Measurements from ENCODE around the gene IL17C.

The IL17C gene

DNA sequence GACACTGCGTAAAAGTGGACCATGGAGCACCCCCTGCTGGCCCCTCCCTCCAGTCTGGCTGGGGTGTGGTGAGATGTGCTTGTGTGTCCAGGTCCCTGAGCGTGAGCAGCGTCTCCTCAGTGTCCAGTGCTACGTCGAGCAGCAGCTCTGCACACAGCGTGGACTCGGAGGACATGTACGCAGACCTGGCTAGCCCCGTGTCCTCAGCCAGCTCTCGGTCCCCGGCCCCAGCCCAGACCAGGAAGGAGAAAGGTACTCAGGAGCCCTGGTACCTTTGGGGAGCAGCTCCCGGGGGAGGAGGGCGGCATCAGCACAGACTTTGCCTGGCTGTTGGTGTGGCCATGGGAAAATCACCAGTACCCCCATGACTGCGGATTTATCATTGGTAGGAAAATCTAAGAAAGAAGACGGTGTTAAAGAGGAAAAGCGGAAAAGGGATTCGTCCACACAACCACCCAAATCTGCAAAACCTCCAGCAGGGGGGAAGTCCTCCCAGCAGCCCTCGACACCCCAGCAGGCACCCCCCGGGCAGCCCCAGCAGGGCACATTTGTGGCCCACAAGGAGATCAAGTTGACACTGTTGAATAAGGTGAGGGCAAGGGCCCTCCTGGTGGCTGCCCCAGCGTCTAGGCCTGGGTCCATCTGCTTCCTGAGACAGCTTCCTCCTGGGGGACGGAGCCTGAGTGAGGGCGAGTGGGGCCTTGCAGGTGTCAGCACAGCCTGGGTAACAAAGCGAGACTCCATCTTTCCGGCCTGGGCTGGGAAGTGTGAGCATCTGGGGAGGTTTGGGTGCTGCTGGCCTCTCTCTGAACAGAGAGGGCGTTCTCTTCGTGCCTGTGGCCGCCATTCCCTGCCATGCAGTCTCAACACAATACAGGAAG lies 10.6 kb upstream of the IL17C start:
- no peak for DNase-seq (ENCODE audit: low read depth in 2 of 2, low spot score in 1 of 2)

DNA sequence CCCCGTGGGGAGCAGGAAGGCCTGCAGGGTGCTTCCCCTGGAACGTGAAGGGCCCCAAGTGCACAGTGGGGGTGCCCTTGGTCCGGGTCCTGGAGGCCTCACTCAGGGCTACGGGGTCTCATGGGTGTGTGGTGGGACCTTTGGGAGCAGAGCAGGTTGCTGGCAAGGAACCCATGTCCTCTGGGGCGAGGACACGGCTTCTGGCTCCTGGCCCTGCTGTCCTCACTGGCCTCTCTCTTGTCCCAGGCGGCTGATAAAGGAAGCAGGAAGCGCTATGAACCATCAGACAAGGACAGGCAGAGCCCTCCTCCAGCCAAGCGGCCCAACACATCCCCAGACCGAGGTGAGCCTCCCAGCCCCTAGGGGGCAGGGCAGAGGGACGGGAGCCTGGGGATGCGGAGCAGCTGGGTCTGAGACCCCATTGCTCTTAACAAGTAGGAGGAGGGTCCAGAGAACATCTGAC lies 9.8 kb upstream of the IL17C start:
- no peak for DNase-seq (ENCODE audit: low read depth in 2 of 2, low spot score in 1 of 2)

DNA sequence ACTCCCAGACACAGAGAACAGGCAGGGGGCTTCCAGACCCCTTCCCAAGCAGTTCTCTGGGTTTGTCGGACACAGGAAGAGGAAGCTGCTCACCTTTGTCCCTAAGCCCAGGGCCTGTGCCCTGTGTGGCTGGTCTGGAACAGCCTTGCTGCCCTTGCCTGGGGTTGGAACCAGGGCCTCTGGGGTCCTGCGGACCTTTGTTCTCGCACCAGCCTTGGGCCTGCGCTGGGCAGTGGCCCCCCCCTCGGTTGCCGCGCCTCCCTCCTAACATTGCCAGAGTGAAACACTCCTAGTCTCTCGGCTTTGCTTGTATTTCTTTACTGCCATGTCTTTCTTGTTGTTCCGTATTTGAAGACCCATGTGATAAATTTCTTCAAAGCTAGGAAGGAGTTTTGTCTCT lies 8.5 kb upstream of the IL17C start:
- no peak for DNase-seq (ENCODE audit: low read depth in 2 of 2, low spot score in 1 of 2)

DNA sequence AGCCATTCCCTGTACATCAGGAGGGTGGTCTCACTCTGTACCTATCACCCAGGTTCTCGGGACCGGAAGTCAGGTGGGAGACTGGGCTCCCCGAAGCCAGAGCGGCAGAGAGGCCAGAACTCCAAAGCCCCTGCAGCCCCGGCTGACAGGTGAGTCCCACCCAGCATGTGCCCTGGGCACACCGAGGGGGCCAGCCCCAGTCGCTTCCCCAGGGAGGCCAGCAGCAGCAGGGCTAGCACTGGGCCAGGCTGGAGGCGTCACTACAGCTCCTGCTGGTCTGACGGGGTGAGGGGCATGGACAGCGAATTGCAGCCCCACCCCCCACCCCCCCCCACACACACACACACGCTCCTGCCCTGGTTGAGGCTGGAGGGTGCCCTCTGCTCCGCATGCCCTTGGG lies 7.9 kb upstream of the IL17C start:
- DNase-seq (ENCODE audit: low read depth in 2 of 2, low spot score in 1 of 2), result no peak

DNA sequence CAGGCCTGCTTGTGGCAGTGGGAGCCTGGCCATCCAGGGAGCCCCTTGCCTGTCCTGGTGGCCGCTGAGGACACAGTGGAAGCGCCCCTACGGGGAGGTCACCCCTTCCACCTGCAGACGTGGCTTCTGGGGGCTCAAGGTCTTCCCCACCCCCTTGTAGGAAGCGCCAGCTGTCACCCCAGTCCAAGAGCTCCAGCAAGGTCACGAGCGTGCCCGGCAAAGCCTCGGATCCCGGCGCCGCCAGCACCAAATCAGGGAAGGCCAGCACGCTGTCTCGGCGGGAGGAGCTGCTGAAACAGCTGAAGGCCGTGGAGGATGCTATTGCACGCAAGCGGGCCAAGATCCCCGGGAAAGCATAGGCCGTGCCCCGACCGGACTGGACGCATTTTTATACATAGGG lies 7.4 kb upstream of the IL17C start:
- no peak for DNase-seq (ENCODE audit: low read depth in 2 of 2, low spot score in 1 of 2)

DNA sequence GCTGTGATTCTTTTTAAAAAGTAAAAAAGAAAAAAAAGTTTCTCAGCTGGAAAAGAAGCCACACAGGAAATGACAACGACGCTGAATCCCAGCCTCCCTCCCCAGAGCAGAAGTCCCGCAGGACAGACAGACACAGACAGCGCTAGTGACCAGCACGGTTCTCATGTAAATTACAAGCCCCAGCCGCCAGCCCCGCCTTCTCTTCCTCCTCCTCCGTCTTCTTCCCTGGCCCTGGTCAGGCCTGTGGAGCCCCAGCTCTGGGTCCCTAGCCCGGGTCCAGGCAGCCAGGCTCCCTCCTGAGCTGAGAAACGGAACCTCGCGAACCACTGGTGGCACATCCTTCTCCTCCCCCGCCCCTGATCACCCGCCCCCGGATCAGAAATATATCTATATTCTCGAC lies 7.0 kb upstream of the IL17C start:
- DNase-seq (ENCODE audit: low read depth in 2 of 2, low spot score in 1 of 2), result no peak

DNA sequence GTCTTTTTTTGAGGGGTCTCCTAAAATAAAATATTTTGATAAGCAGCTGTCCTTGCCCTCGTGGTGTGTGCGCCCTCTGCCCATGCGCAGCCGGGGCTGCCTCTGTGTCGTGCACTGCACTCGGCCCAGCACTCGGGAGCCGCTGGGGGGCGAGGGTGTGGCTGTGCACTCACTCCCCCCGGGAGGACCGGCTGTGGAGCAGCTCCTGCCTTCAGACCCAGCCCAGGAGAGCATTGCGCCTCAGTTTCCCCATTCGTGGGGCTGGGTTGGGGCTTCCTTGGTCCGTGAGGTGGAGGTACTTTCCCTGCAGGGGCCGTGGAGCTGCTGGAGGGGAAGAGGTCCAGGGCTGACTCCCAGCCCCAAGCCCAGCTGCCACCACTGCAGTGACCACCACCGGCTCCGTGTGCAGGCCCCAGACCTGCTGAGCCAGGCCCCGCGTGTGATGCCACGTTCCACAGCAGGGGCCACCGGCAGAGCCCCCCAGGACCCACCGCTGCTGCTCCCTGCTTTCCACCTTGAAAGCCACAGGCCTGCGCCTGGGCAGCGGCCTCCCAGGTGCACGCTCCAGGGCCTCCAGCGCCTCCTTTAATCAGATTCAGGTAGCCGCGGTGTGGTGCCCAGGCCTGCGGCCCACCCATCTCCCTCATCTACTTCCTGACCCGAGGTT lies 6.3 kb upstream of the IL17C start:
- DNase-seq (ENCODE audit: low read depth in 2 of 2, low spot score in 1 of 2), result no peak

DNA sequence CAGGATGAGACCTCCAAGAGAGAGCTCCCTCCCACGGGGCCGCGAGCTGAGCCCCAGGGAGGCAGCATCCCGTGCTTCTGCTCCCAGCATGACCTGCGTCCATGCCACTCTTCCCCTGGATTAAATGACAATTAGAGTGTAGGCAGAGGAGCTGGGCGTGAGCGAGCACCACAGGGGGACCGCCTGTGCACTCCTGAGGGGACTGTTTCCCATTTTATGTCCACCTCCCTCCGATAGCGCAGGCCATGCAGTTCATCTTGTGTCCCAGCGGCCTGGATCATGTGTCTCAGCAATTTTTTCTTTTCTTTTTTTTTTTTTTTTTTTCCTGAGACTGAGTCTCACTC lies 5.8 kb upstream of the IL17C start:
- DNase-seq (ENCODE audit: low read depth in 2 of 2, low spot score in 1 of 2), result no peak

DNA sequence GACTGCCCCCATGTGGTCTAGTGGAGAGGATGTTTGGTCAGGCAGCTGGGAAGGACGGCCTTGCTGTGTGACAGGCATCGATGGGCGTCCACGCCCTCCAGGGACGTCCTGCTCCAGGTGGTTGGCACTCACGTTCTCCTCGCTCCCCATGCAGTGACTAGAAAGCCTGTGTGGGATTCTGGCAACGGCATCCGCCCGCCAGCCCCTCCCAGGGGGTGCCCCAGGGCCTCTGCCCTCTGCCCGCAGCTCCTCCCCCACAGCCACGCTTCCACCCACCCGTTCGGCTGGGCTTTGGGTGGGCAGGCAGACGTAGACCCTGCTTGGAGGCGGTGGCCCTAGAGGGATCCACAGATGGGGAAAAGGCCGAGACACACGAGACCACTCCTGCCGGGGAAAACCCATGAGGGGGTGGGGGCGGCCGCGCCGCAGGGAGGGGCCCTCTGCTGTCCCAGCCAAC lies 4.7 kb upstream of the IL17C start:
- DNase-seq (ENCODE audit: low read depth in 2 of 2, low spot score in 1 of 2), result peak in 1 of 2 donors; percentile 19

DNA sequence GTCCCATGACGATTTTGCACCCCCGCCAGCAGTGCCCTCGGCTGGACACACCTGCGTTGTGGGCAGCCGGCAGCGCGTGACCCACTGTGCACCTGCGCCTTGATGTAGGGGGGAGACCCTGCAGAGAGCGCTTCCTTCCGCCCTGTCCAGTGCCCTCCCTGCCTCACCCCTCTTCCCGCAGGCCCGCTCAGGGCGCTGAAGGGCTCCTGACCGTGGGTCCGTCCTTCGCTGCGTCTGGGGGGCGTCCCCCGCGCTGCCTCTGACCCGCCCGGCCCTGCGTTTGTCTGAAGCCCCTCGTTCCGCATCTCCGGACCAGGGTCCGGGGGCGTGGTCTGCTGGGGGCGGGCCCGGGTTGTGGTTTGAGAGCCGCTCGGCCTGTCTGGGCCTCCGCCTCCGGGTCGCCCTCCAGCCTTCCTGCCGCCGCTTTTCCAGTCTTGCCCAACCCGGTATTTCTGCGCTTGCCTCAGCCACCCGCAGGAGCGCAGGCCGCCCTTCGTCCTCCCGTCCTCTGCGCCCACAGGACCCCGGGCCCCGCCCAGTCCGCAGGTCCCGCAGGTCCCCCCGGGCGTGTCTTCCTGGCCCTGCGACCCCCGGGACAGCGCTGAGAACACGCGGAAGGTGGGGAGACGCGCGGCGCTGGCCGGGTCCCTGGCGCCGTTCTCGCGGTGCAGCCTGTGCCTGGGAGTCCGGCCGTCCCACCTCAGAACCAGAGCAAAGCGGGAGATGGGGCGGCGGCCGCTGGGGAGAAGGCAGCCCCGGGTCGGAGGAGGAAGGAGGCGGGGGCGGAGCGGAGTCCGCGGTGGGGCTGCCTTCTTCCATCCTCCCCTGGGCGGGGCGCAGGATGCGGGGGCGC lies 4.0 kb upstream of the IL17C start:
- DNase-seq (ENCODE audit: low read depth in 2 of 2, low spot score in 1 of 2), result peak in 1 of 2 donors; percentile 19

DNA sequence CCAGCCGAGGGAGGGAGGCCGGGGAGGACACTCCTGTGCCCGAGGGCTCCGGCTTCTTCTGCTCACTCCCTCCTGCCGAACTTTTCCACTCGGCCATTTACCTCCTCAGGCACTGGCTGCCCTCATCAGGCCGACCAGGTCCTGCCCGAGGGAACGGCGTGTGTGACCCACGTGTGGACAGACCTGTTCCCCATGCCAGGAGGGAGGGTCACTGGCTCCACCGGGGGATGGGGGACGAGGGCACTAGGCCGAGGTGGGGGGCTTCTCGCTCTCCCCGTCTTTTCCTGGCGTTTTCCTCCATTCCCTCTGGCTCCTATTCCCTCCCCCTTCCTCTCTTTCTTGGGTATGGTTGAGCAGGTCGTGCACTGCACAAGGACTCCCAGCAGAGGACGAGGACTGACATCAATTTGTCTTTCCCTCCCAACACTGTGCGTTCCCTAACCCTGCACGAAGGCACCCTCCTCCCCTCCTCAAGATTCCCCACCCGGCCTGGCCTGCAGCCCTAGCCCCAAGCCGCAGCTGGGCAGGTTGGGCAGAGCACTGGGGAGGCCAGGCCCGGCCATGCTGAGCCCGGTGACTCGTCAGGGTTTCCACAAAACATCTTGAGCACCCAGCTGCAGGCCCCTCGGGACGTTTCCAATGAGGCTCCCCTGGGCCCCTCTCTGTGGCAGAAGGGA lies 3.2 kb upstream of the IL17C start:
- DNase-seq (ENCODE audit: low read depth in 2 of 2, low spot score in 1 of 2), result no peak

DNA sequence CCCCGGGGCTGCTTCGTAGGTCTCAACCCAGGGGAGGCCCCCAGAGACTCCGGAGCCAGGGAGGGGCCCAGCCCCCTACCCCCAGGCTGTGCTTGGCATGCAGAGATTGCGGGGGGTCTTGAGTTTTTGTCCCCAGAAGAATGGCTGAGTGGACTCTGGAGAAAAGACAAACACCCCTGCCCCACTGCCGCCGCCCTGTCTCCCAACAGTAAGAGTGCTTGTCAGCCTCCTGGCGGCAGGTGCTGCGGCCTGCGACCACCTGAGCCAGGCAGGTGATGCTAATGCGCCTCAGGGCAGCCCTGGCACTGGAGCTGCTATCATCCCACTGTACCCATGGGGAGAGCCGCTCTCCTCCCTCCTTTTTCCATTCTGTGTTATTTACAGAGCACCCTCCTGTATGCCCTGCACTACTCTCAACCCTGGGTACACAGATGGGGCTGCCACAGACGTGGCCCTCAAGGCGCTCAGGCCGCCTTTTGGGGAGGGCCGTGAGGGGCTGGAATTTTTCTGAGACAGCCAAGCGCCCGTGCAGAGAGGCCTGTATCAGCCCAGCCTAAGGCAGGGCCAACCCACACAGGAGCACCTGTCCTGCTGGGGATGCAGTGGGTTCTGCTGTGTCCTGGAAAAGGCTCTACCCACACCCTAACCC lies 2.6 kb upstream of the IL17C start:
- DNase-seq (ENCODE audit: low read depth in 2 of 2, low spot score in 1 of 2), result no peak

DNA sequence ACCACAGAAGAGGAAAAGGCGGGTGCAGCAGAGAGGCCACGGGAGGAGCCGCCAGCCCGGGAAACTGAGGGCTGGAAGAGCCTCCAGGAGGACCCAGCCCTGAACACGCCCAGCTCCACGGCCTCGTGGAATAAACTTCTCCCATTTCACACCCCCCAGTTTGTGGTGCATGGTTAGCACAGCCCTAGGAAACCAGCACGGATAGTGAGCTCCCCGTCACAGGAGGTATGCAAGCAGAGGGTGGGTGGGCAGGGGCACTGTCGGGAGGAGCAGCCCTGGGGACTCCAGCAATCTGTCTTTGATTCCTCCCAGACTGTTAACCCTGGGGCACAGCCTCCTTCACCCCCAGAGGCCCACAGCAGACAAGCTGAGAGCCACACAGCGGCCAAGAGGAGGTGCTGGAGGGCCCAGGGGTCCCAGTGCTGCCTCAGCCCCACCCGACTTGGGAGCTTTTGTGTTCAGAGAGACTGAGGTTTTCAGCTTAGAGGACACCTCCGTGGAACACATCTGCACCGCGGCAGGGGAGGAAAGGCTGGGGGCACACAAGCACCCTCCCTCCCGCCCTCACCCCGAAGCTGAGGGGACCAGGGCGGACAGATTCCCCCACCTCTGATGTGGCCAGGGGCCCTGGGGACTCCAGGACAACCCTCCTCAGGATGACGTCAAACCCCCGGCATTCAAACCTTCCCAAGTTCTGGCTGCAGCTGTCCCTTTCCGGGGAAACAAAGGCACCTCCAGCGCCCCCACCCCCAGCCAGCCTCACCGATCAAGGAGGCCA lies 1.7 kb upstream of the IL17C start:
- DNase-seq (ENCODE audit: low read depth in 2 of 2, low spot score in 1 of 2), result no peak

DNA sequence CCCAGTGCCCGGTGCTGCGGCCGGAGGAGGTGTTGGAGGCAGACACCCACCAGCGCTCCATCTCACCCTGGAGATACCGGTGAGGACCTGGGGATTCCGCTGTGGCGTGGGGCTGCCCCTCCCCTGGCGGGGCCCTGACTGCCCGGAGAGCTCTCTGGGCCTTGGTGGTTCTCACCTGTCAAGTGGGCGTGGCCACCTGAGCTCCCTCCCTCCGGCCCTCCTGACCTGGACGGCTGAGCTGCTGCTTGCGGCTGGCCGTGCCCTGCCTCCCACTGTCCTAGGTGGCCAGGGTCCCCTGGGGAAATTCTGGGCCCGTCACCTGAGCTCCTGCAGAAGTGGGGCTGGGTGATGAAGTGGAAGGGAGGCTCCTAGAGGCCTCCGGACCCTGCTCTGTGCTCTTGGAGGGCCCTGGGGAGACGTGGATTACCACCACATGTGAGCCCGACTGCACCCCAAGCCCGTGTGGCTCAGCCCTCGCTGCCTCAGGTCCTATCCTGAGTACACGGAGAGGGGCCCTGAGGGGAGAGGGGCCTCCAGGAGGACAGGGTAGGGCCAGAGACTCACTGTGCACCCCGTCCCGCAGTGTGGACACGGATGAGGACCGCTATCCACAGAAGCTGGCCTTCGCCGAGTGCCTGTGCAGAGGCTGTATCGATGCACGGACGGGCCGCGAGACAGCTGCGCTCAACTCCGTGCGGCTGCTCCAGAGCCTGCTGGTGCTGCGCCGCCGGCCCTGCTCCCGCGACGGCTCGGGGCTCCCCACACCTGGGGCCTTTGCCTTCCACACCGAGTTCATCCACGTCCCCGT lies 1.1 kb downstream of the IL17C start:
- DNase-seq (ENCODE audit: low read depth in 2 of 2, low spot score in 1 of 2), result no peak

DNA sequence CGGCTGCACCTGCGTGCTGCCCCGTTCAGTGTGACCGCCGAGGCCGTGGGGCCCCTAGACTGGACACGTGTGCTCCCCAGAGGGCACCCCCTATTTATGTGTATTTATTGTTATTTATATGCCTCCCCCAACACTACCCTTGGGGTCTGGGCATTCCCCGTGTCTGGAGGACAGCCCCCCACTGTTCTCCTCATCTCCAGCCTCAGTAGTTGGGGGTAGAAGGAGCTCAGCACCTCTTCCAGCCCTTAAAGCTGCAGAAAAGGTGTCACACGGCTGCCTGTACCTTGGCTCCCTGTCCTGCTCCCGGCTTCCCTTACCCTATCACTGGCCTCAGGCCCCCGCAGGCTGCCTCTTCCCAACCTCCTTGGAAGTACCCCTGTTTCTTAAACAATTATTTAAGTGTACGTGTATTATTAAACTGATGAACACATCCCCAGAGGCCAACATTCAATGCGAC lies 1.7 kb downstream of the IL17C start:
- no peak for DNase-seq (ENCODE audit: low read depth in 2 of 2, low spot score in 1 of 2)

DNA sequence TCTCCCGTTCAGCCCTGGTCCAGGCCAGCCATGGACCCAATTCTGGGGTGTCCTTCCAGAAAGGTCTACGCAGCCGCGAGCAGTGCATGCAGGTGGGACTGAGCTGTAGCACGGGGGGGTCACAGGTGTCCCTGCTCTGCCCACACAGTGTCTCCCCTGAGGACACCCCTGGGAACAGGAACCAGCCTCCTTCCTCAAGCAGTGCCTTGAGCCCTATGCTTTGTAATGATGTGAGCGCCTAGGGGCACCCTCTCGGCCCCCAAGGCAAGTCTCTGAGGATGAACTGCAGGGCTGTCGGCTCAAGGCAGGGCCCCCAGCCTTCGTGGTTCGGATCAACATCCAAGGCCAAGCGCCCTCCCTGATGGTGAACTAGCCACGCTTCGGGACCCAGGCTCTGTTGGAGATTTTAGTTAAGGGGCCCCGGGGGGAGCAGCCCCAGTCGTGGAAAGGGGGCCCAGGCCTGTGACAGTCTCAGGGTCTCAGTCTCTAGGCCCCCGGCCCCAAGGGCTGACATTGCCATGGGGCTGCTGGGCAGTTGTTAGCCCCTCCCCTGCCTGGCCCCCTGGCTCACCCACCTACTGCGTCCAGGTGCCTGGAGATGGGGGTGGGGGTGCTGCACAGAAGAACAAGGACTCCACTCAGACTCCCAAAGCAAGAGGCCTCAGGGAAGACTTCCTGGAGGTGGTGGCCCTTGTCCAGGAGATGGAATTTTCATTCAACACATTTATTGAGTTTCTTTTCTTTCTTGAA lies 2.3 kb downstream of the IL17C start:
- DNase-seq (ENCODE audit: low read depth in 2 of 2, low spot score in 1 of 2), result no peak

DNA sequence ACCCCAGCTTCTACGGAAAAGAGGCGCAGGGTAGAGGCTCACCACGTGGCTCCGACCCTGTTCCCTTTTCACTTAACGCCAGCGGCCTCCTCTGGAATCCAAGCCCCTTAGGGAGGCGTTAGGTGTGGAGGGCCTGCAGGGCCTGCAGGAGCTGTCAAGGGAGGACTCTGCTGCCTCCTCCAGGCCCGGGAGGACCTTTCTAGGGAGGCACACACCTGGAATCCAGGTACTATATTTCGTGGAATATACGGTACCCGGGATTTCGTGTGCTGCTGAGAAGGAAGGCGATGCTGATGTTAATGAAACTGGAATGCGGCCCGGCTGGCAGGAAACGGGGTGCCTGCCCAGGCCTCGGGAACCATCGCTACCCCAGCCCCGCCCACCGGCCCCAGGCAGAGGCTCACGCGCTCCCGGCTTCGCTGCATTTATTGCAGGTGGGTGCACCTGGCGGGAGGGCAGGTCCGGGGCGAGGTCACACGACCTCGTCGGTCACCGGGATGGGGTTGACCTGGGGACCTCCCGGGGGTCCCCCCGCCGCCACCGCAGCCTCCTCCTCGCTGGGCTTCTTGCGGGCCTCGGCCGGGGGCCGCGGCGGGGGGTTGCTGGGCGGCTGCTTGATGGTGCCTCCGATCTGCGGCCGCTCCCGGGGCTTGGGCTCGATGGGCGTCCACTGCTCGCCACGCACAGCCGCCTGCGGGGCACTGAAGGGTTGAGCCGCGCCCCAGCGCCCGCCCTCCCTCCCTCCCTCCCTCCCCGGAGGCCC lies 4.7 kb downstream of the IL17C start:
- no peak for DNase-seq (ENCODE audit: low read depth in 2 of 2, low spot score in 1 of 2)

DNA sequence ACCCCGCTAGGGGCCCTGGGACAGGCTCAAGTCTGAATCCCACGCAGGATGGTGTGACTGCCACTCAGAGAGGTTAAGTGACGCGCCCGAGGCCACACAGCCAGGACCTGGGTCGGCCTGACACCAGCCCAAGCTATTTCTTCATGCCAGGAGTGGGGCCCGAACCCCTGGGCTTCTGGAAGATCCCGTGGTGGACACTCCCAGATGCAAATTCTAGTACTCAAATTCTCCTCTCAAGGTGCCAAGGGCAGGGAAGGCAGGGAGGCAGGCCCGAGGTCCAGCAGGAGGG lies 5.2 kb downstream of the IL17C start:
- DNase-seq (ENCODE audit: low read depth in 2 of 2, low spot score in 1 of 2), result no peak

All from stimulated activated CD8-positive, alpha-beta memory T cell treated with anti-CD3 and anti-CD28 coated beads, Interleukin-4, amount 100 ng/mL, for 1 hour (primary cell).